ENCODE data around the gene PHC2. TPM values are rescaled to one million over a fixed set of nuclear protein-coding genes. Genes with fewer than 3 reads are reported as not detected.

Gene PHC2
- total and polyA plus RNA-seq, 8 donors = 70.8 to 140 (median 109) TPM

DNA sequence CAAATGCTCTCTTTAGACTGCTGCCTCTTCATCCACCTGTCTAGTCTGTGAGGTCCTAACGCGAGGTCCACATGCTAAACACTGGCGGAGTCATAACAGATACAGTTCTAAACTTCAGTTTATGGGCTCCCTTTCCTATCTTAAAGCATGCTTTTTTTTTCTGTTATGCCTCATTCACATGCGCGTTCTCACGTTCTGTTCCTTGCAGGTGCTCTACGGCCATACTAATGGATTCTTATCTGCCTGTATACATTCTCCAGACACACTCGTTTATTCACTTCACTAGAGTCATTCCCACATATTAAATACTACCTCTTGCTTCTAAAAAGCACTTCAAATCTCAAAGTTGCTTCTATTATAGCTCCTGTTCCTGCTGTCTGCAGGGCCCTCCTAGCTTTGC lies 38.7 kb downstream of the PHC2 start:
- WGBS, 5 donors = 47 to 66% (median 59%) methylated on average over 8 of the region's 8 CpGs
- Histone ChIP-seq H3K36me3 (no peaks in the 10 kb centered on the region), H3K27me3 (no peaks in the 10 kb centered on the region), H3K4me1 (peaks cover 0 to 47% (median 18%) of the 10 kb centered on the region in 4 donors), H3K4me3 (no peak overlapping the region), H3K27ac (no peak overlapping the region), H3K9me3 (no peaks in the 10 kb centered on the region)
- intact Hi-C loops (cut with DNase I; ENCODE audit: low total_unique reads) = no loop called here
- DNase-seq = no peak
- TF ChIP-seq POLR2A (IDR thresholded peaks at IDR 0.05) (no peak), CTCF (IDR thresholded peaks at IDR 0.05) (no peak), POLR2AphosphoS5 (IDR thresholded peaks at IDR 0.05) (no peak), EP300 (IDR thresholded peaks at IDR 0.05) (no peak)

DNA sequence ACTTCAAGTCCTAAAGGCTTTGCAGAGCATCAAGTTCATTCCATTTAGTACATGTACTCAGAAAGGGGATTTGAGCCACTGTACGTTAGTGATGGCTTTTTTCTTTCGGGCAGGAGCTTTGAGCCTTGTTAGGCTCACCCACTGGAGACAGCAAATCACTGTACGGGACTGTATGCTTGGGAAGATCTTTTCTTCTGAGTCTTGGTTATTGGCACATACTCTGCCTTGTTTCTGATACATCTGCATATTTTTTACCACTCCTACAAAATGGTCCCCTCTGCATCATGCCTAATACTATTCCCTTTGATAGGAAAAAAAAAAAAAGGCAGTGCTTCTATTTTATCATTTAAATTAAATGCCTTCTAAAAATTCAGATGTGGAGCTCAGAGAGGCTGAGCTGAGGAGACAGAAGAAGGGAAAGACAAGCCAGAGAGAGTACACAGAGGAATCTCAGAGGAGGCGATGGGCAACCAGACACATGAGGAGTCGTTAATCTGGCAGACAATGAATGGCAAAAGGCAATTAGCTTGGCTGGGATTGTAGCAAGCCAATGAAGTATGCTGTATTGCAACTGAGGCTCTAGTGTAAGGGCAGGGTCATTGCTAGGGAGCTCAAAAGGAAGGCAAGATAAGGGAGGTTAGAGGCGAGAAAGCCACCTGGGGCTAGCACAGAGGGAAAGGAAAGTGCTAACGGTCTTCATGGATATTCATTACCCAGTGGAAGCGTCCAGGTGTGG lies 39.4 kb downstream of the PHC2 start:
- Histone ChIP-seq H3K27me3 (no peaks in the 10 kb centered on the region), H3K4me1 (peaks cover 0 to 47% (median 18%) of the 10 kb centered on the region in 4 donors), H3K36me3 (no peaks in the 10 kb centered on the region), H3K4me3 (no peak overlapping the region), H3K9me3 (no peaks in the 10 kb centered on the region), H3K27ac (no peak overlapping the region)
- TF ChIP-seq CTCF (IDR thresholded peaks at IDR 0.05) = no peak
- no peak for TF ChIP-seq POLR2AphosphoS5 (IDR thresholded peaks at IDR 0.05)
- TF ChIP-seq POLR2A (IDR thresholded peaks at IDR 0.05) = no peak
- TF ChIP-seq EP300 (IDR thresholded peaks at IDR 0.05) = no peak
- DNase-seq = no peak
- 57 to 67% (median 62%) methylated on average over 8 of the region's 8 CpGs for WGBS, 5 donors
- intact Hi-C loops (cut with DNase I; ENCODE audit: low total_unique reads) = no loop called here

DNA sequence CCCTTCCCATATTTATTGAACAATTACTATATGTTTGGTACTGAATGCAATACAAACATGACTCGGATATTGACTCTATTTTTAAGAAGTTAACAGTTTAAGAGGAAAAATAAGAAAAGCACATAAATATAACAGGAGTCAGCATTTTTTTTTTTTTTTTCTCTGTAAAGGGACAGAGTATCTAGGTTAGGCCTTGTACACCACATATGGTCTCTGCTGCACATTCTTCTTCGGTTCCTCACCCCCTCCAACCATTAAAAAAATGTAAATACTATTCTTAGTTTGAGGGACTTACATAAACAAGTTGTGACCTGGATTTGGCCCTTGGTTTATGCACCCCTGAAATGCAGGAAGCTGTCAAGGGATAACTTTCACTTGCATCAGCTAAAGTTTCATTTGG lies 40.4 kb downstream of the PHC2 start:
- Histone ChIP-seq H3K27ac (peak overlapping the region in 2 of 5 donors; percentile 64 to 70), H3K27me3 (no peaks in the 10 kb centered on the region), H3K9me3 (no peaks in the 10 kb centered on the region), H3K4me3 (no peak overlapping the region), H3K4me1 (peaks cover 0 to 47% (median 18%) of the 10 kb centered on the region in 4 donors), H3K36me3 (no peaks in the 10 kb centered on the region)
- TF ChIP-seq EP300 (IDR thresholded peaks at IDR 0.05) (no peak), POLR2A (IDR thresholded peaks at IDR 0.05) (no peak), POLR2AphosphoS5 (IDR thresholded peaks at IDR 0.05) (no peak)
- no peak for DNase-seq
- intact Hi-C loops (cut with DNase I; ENCODE audit: low total_unique reads) = no loop called here
- WGBS, 5 donors = 53 to 67% (median 65%) methylated on average over 2 of the region's 2 CpGs

DNA sequence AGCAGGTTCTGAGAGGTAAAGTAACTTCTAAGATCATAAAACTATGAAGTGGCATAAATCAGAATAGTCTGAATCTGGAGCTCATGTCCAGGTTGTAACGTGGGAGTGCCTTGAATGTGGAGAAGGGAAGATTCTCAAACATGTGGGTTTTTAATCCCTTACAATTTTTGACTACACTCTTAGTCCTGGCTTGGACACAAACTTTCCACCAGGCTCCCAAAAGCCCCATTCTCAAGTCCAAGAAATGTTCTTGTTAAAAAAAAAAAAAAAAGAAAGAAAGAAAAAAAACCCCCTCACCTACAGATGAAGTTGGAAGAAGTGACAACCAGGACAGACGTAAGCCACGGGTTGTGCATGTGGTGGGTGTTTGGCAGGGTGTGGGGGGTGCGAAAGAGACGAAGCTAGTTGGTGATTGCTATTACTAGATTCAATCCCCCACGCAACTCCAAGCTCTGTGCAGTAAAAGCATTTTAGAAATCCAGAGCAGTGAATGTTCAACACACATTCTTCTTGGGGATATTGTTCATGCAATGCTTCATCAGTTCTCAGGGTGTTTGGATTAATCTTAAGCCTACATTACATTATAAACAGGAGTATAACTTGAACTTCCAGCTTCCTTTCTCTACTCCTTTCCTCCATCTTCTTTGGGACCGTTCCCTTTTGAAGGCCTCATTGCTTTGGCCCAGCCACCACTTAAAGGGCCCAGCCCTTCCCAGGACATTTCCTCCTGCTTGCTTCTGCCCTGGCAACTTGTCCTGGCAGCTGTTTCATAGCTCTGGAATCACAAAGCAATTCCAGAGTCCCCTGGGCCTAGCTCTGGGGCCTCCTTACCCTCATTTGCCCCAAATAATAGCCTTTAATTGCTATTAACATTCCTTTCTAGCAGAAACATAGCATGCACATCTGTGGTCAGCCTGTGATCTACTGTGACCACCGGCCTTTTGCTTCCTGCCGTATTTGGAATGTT lies 41.8 kb downstream of the PHC2 start:
- 52 to 76% (median 69%) methylated on average over 9 of the region's 9 CpGs for WGBS, 5 donors

More for the DNA sequence above, 41.8 kb downstream of the PHC2 start:
- H3K36me3 ChIP-seq = no peaks in the 10 kb centered on the region
- no peaks in the 10 kb centered on the region for H3K9me3 ChIP-seq
- no peak overlapping the region for H3K4me3 ChIP-seq
- no peaks in the 10 kb centered on the region for H3K27me3 ChIP-seq
- TF ChIP-seq CTCF (IDR thresholded peaks at IDR 0.05) (no peak), POLR2A (IDR thresholded peaks at IDR 0.05) (no peak), EP300 (IDR thresholded peaks at IDR 0.05) (no peak), POLR2AphosphoS5 (IDR thresholded peaks at IDR 0.05) (no peak)
- peaks cover 0 to 62% (median 24%) of the 10 kb centered on the region in 4 donors for H3K4me1 ChIP-seq
- peak overlapping the region; percentile 30 to 71 (median 64) for H3K27ac ChIP-seq
- DNase-seq = peak in 1 of 2 donors; percentile 62
- intact Hi-C loops (cut with DNase I; ENCODE audit: low total_unique reads) = no loop called here
